Activated CD8-positive, alpha-beta T cell treated with anti-CD3 and anti-CD28 coated beads for 36 hours (primary cell): ENCODE measurements around the gene GNG7. TPM values are rescaled to one million over a fixed set of nuclear protein-coding genes. Genes with fewer than 3 reads are reported as not detected.
A peak's percentile ranks its signal among the peaks of the same experiment; 100 is the strongest.

Experiments used
- ATAC-seq: fragments of 200-7000 bp; cut with Tn5 transposase; one replicate; pipeline ENCODE4 v1.10.0; 2021; ENCODE audit warnings: mild to moderate bottlenecking, moderate library complexity
- CTCF ChIA-PET: fragments of 350-600 bp; sonication (Branson Sonifier 250); formaldehyde crosslinking; loops from one replicate; lab custom pipeline; 2021; ENCODE audit warnings: antibody characterized with exemption; lab: Charles Lee
- POLR2A ChIA-PET: fragments of 350-600 bp; sonication (Branson Sonifier 250); formaldehyde crosslinking; loops from one replicate; lab custom pipeline; 2021; ENCODE audit warnings: antibody characterized with exemption; lab: Charles Lee
- DNase-seq: peaks from one replicate; pipeline ENCODE4 v3.0.0-alpha.2; 2020
- H3K27ac Mint-ChIP-seq: one replicate; pipeline ENCODE4 v1.8.0; 2021; ENCODE audit warnings: mild to moderate bottlenecking, mixed read lengths
- H3K27me3 Mint-ChIP-seq: one replicate; pipeline ENCODE4 v1.8.0; 2021; ENCODE audit warnings: mixed read lengths
- H3K36me3 Mint-ChIP-seq: one replicate; pipeline ENCODE4 v1.8.0; 2021; ENCODE audit warnings: low read depth, mixed read lengths
- H3K4me1 Mint-ChIP-seq: one replicate; pipeline ENCODE4 v1.8.0; 2021; ENCODE audit warnings: low read depth, mixed read lengths
- H3K4me3 Mint-ChIP-seq: one replicate; pipeline ENCODE4 v1.8.0; 2021; ENCODE audit warnings: mild to moderate bottlenecking, moderate library complexity, mixed read lengths
- H3K9me3 Mint-ChIP-seq: one replicate; pipeline ENCODE4 v1.8.0; 2021; ENCODE audit warnings: mixed read lengths
- CTCF ChIP-seq: fragments of 200-600 bp; IDR thresholded peaks from one replicate; pipeline ENCODE4 v1.8.0; 2022; ENCODE audit warnings: antibody characterized with exemption, mild to moderate bottlenecking
- intact Hi-C: fragments of 100-400 bp; cut with micrococcal nuclease; formaldehyde crosslinking; loops from one replicate; pipeline ENCODE4 v1.10.0; 2022
- total RNA-seq, 2 experiments: library from RNA; stranded (reverse); gene quantifications; one replicate each; pipeline ENCODE4 v1.2.3, GENCODE V29; 2021

GNG7 gene
- total RNA-seq, 2 experiments from 2014 or later, result 0.27 to 0.32 TPM

- no peaks in the 10 kb centered on the region for H3K4me1 Mint-ChIP-seq
- ATAC-seq (no peak), DNase-seq (no peak)
- H3K4me3 Mint-ChIP-seq, result no peak overlapping the region
- H3K27me3 Mint-ChIP-seq, result no peaks in the 10 kb centered on the region
- no peaks in the 10 kb centered on the region for H3K36me3 Mint-ChIP-seq
- no peak overlapping the region for H3K27ac Mint-ChIP-seq
- intact Hi-C loops, result no loop called here
- TF ChIP-seq CTCF, result no peak
- ChIA-PET CTCF (no interaction called here), POLR2A (no interaction called here)
- H3K9me3 Mint-ChIP-seq, result no peaks in the 10 kb centered on the region
Measured at GRCh38 chr19:2666344-2666994, 36.0 kb downstream of the GNG7 start.

GRCh38 chr19:2665103-2665502 is 37.4 kb downstream of the GNG7 start:
- no peak for ATAC-seq
- POLR2A ChIA-PET, result no interaction called here

GRCh38 chr19:2663920-2664571 is 38.4 kb downstream of the GNG7 start:
- no peak for ATAC-seq
- H3K9me3 Mint-ChIP-seq, result no peaks in the 10 kb centered on the region
- DNase-seq, result peak; percentile 12
- no peak for TF ChIP-seq CTCF
- H3K36me3 Mint-ChIP-seq, result no peaks in the 10 kb centered on the region
- no peaks in the 10 kb centered on the region for H3K27me3 Mint-ChIP-seq
- ChIA-PET CTCF (no interaction called here), POLR2A (no interaction called here)
- intact Hi-C loops, result no loop called here
- no peak overlapping the region for H3K4me3 Mint-ChIP-seq
- H3K4me1 Mint-ChIP-seq, result no peaks in the 10 kb centered on the region
- H3K27ac Mint-ChIP-seq, result no peak overlapping the region

More at GRCh38 chr19:2665103-2665502, 37.4 kb downstream of the GNG7 start:
- H3K4me3 Mint-ChIP-seq, result no peak overlapping the region
- no peaks in the 10 kb centered on the region for H3K4me1 Mint-ChIP-seq
- no peak for DNase-seq
- no peaks in the 10 kb centered on the region for H3K27me3 Mint-ChIP-seq
- H3K36me3 Mint-ChIP-seq, result no peaks in the 10 kb centered on the region
- no peak overlapping the region for H3K27ac Mint-ChIP-seq
- CTCF ChIA-PET, result interaction anchor here (1.4 kb wide), 1 partner anchor 17 kb away, joined by 5 read pairs; no protein-coding TSS in a partner anchor
- intact Hi-C loops, result no loop called here
- no peaks in the 10 kb centered on the region for H3K9me3 Mint-ChIP-seq
- TF ChIP-seq CTCF, result no peak

- H3K27ac Mint-ChIP-seq, result no peak overlapping the region
- no peaks in the 10 kb centered on the region for H3K36me3 Mint-ChIP-seq
- intact Hi-C loops, result no loop called here
- POLR2A ChIA-PET, result no interaction called here
- H3K4me1 Mint-ChIP-seq, result no peaks in the 10 kb centered on the region
- DNase-seq (peak; percentile 60), ATAC-seq (no peak)
- H3K27me3 Mint-ChIP-seq, result no peaks in the 10 kb centered on the region
- CTCF ChIA-PET, result interaction anchor here (0.6 to 3.0 kb wide), 6 partner anchors 10 to 88 kb away, joined by 3 to 32 read pairs (median 6); no protein-coding TSS in a partner anchor
- TF ChIP-seq CTCF, result no peak
- no peak overlapping the region for H3K4me3 Mint-ChIP-seq
- H3K9me3 Mint-ChIP-seq, result no peaks in the 10 kb centered on the region
Measured at GRCh38 chr19:2661615-2662014, 40.9 kb downstream of the GNG7 start.

GRCh38 chr19:2659856-2660432 is 42.5 kb downstream of the GNG7 start:
- no peak overlapping the region for H3K27ac Mint-ChIP-seq
- no peaks in the 10 kb centered on the region for H3K4me1 Mint-ChIP-seq
- no peak for DNase-seq
- H3K9me3 Mint-ChIP-seq, result no peaks in the 10 kb centered on the region
- H3K27me3 Mint-ChIP-seq, result no peaks in the 10 kb centered on the region
- TF ChIP-seq CTCF, result no peak
- no peak for ATAC-seq
- ChIA-PET POLR2A (interaction anchor here (1.0 kb wide), 1 partner anchor 274 kb away, joined by 3 read pairs; no protein-coding TSS in a partner anchor), CTCF (interaction anchor here (3.0 kb wide), 1 partner anchor 11 kb away, joined by 17 read pairs; no protein-coding TSS in a partner anchor)
- no peaks in the 10 kb centered on the region for H3K36me3 Mint-ChIP-seq
- H3K4me3 Mint-ChIP-seq, result no peak overlapping the region
- intact Hi-C loops, result no loop called here
